Endodermal cell (in vitro differentiated cells): Measurements from ENCODE around the gene RNASEL. TPM values are rescaled to one million over a fixed set of nuclear protein-coding genes. Genes with fewer than 3 reads are reported as not detected.

ENCODE experiments used
- DNase-seq: peaks from one replicate; pipeline ENCODE4 v3.0.0-alpha.2; 2017
- H3K27ac ChIP-seq: 2 replicates; pipeline ENCODE4 v1.5.1; 2013; ENCODE audit warnings: mild to moderate bottlenecking, low read depth, low read length, moderate library complexity
- H3K27me3 ChIP-seq: 2 replicates; pipeline ENCODE4 v1.6.1; 2013; ENCODE audit warnings: mild to moderate bottlenecking, low read length, moderate library complexity; ENCODE audit not compliant: insufficient read depth, control insufficient read depth, poor library complexity, severe bottlenecking
- H3K36me3 ChIP-seq: 2 replicates; pipeline ENCODE4 v1.7.0; 2013; ENCODE audit warnings: mild to moderate bottlenecking, low read length, moderate library complexity; ENCODE audit not compliant: control insufficient read depth, insufficient read depth
- H3K4me1 ChIP-seq: one replicate; pipeline ENCODE4 v1.7.0; 2013; ENCODE audit warnings: low read length; ENCODE audit not compliant: control insufficient read depth, insufficient read depth
- H3K4me3 ChIP-seq: 2 replicates; pipeline ENCODE4 v1.5.1; 2013; ENCODE audit warnings: mild to moderate bottlenecking, low read length, moderate library complexity
- H3K9ac ChIP-seq: 2 replicates; pipeline ENCODE4 v1.6.1; 2013; ENCODE audit warnings: mild to moderate bottlenecking, low read length, moderate library complexity; ENCODE audit not compliant: poor library complexity, severe bottlenecking; ENCODE audit errors: extremely low read depth
- H3K9me3 ChIP-seq: 2 replicates; pipeline ENCODE4 v1.6.1; 2013; ENCODE audit warnings: mild to moderate bottlenecking, low read length, moderate library complexity; ENCODE audit not compliant: control insufficient read depth
- H3K27ac Mint-ChIP-seq: 2 replicates; pipeline ENCODE4 v1.8.0; 2020; ENCODE audit warnings: mixed read lengths
- H3K27me3 Mint-ChIP-seq: 2 replicates; pipeline ENCODE4 v1.8.0; 2021; ENCODE audit warnings: mild to moderate bottlenecking, mixed read lengths; ENCODE audit not compliant: insufficient read depth
- H3K36me3 Mint-ChIP-seq: 2 replicates; pipeline ENCODE4 v1.8.0; 2020; ENCODE audit warnings: low read depth, mixed read lengths
- H3K4me1 Mint-ChIP-seq: 2 replicates; pipeline ENCODE4 v1.8.0; 2020; ENCODE audit warnings: mixed read lengths
- H3K4me3 Mint-ChIP-seq: 2 replicates; pipeline ENCODE4 v1.8.0; 2020; ENCODE audit warnings: mild to moderate bottlenecking, moderate library complexity, mixed read lengths
- H3K9me3 Mint-ChIP-seq: 2 replicates; pipeline ENCODE4 v1.8.0; 2020; ENCODE audit warnings: mild to moderate bottlenecking, mixed read lengths
- WGBS, 2 experiments: methylation state at CpG; one replicate each; pipeline versions ENCODE4 v1.1.5 to v1.1.7; 2013; ENCODE audit warnings: missing lambda C conversion rate in 2 of 2, mixed read lengths in 1 of 2; ENCODE audit not compliant: insufficient coverage in 1 of 2, insufficient read length in 1 of 2; 5-methylcytosine and 5-hydroxymethylcytosine counted together
- total RNA-seq, 2 donors: library from RNA; stranded (reverse); fragmentation: NEBNext Ultra II Directional in 1 of 2; extraction: Animal tissue kit (Norgen Biotek cat#: 25700) in 1 of 2; gene quantifications; 2 replicates in 1 of 2; 3 replicates in 1 of 2; pipeline ENCODE4 v1.2.1, GENCODE V29; 2021
- TF ChIP-seq, protein P1 (sequence below): fragments of 200-600 bp; sonication (generic); conservative IDR thresholded peaks from 2 replicates; pipeline ENCODE4 v1.5.0; 2021; ENCODE audit warnings: antibody characterized with exemption, mild to moderate bottlenecking

RNASEL gene
- total RNA-seq, 2 donors from 2014 or later: 2.6 to 3.1 TPM

DNA sequence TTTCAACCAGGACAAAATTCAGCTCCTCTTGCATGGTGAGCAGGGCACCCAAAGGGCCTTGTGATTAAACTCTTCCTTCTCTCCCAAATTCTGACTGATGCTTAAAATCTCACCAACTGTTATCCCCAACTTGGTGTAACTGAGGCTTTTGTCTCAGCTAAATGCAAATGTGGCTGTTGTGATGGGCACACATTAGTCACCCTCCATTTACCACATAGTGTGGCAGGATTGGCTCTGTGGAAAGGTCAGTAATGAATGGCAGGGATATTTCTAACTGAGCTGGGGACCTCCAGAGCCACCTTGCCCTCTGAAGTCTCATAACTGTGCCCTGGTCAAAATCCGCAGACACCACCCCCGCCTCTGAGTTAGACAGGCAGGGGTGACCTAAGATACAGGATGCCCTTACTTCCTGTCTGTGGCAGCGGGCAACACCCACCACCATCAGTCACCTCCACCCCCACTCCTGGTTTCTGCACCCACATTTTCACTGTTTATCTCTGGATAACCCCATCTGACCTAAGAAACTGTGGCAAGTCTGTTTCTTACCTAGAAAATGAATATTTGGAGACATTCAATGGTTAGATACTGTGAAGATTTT lies 40.5 kb upstream of the RNASEL start:
- no peaks in the 10 kb centered on the region for H3K36me3 Mint-ChIP-seq
- 85 to 100% methylated on average over 2 to 3 of the region's 3 CpGs for WGBS, 2 experiments
- no peak overlapping the region for H3K27ac Mint-ChIP-seq
- TF ChIP-seq, protein P1, sequence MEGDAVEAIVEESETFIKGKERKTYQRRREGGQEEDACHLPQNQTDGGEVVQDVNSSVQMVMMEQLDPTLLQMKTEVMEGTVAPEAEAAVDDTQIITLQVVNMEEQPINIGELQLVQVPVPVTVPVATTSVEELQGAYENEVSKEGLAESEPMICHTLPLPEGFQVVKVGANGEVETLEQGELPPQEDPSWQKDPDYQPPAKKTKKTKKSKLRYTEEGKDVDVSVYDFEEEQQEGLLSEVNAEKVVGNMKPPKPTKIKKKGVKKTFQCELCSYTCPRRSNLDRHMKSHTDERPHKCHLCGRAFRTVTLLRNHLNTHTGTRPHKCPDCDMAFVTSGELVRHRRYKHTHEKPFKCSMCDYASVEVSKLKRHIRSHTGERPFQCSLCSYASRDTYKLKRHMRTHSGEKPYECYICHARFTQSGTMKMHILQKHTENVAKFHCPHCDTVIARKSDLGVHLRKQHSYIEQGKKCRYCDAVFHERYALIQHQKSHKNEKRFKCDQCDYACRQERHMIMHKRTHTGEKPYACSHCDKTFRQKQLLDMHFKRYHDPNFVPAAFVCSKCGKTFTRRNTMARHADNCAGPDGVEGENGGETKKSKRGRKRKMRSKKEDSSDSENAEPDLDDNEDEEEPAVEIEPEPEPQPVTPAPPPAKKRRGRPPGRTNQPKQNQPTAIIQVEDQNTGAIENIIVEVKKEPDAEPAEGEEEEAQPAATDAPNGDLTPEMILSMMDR: no peak
- H3K9me3 ChIP-seq: no peaks in the 10 kb centered on the region
- H3K27ac ChIP-seq: peak overlapping the region; percentile 51
- no peaks in the 10 kb centered on the region for H3K36me3 ChIP-seq
- DNase-seq: no peak
- peaks cover 3% of the 10 kb centered on the region for H3K4me1 ChIP-seq
- no peak overlapping the region for H3K4me3 Mint-ChIP-seq
- H3K27me3 Mint-ChIP-seq: no peaks in the 10 kb centered on the region
- no peaks in the 10 kb centered on the region for H3K27me3 ChIP-seq
- H3K9me3 Mint-ChIP-seq: no peaks in the 10 kb centered on the region
- no peak overlapping the region for H3K9ac ChIP-seq
- peaks cover 19% of the 10 kb centered on the region for H3K4me1 Mint-ChIP-seq
- H3K4me3 ChIP-seq: no peak overlapping the region

DNA sequence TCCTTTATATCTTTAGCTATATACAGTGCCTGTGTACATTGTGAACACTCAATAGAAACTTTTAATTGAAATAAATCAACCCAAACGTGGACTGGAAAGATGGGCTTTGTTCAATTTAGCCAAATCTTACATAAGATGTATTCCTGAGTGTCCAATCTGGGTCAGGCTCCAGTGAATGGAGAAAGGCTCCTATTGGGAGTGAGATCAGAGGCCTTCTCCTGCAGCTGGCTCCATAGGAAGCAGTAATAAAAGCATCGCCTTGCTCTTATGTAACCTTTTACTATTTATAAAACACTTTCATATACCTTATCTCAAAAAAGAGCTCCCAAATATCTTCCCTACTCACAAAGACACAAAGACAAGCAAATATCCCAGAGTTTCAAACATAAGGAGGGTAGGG lies 40.0 kb upstream of the RNASEL start:
- Histone ChIP-seq H3K36me3 (no peaks in the 10 kb centered on the region), H3K4me3 (no peak overlapping the region), H3K4me1 (peaks cover 3% of the 10 kb centered on the region), H3K27me3 (no peaks in the 10 kb centered on the region), H3K9ac (no peak overlapping the region), H3K27ac (peak overlapping the region; percentile 51), H3K9me3 (no peaks in the 10 kb centered on the region)
- TF ChIP-seq, protein P1: no peak
- Mint-ChIP-seq H3K36me3 (no peaks in the 10 kb centered on the region), H3K27me3 (no peaks in the 10 kb centered on the region), H3K4me3 (no peak overlapping the region), H3K27ac (no peak overlapping the region), H3K4me1 (peaks cover 19% of the 10 kb centered on the region), H3K9me3 (no peaks in the 10 kb centered on the region)
- DNase-seq: no peak
- WGBS, 2 experiments: 75 to 83% methylated on average over 1 to 2 of the region's 2 CpGs

DNA sequence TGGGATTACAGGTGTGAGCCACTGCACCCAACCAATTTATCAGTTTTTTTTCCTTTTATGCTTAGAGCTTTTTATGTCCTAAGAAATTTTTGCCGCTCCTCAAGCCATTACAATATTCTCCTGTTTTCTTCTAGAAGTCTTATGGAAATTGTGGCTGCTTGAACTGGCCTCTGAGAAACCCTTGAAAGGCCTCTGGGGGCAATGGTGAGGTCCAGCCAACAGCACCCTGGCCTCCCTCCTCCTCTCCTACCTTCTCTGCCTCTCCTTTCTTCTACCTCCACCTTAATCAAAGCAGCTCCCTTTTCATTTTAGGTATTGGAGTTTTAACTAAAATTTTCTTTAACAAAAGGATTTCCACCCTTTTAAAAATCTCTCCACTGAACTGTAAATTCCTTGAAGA lies 39.6 kb upstream of the RNASEL start:
- Mint-ChIP-seq H3K9me3 (no peaks in the 10 kb centered on the region), H3K4me1 (peaks cover 19% of the 10 kb centered on the region), H3K27ac (no peak overlapping the region), H3K27me3 (no peaks in the 10 kb centered on the region), H3K36me3 (no peaks in the 10 kb centered on the region), H3K4me3 (no peak overlapping the region)
- no peak for DNase-seq
- H3K9me3 ChIP-seq: no peaks in the 10 kb centered on the region
- H3K9ac ChIP-seq: no peak overlapping the region
- no peaks in the 10 kb centered on the region for H3K36me3 ChIP-seq
- H3K27me3 ChIP-seq: no peaks in the 10 kb centered on the region
- no peak overlapping the region for H3K27ac ChIP-seq
- WGBS, 2 experiments: 95% methylated on average over 1 of the region's 1 CpG; no CpG with 5 or more reads in 1 of the 2 experiments
- TF ChIP-seq, protein P1: peak; percentile 60
- no peak overlapping the region for H3K4me3 ChIP-seq
- H3K4me1 ChIP-seq: peaks cover 3% of the 10 kb centered on the region
